ENCODE data around the gene DPH1. TPM values are rescaled to one million over a fixed set of nuclear protein-coding genes. Genes with fewer than 3 reads are reported as not detected.

DPH1 gene
- total and polyA plus RNA-seq, 8 donors = 21.8 to 74.4 (median 32.2) TPM

- intact Hi-C loops (cut with DNase I) = loop anchor here in 1 of 3 donors (10.0 kb wide), 1 partner anchor 170 kb away; no protein-coding TSS in a partner anchor
- 89 to 92% methylated on average over 6 of the region's 6 CpGs for WGBS, 2 donors
- DNase-seq (no peak), ATAC-seq (no peak), FAIRE-seq (no peak)
- Histone ChIP-seq H3K27me3 (no peaks in the 10 kb centered on the region), H3K27ac (no peak overlapping the region), H3K9me3 (no peaks in the 10 kb centered on the region), H3K36me3 (peaks cover 0 to 21% (median 0%) of the 10 kb centered on the region in 3 donors), H3K4me3 (no peak overlapping the region), H3K4me1 (no peaks in the 10 kb centered on the region)
- TF ChIP-seq CTCF (IDR thresholded peaks at IDR 0.05) = no peak
Measured at GRCh38 chr17:2064520-2064971, 34.6 kb downstream of the DPH1 start.

DNA sequence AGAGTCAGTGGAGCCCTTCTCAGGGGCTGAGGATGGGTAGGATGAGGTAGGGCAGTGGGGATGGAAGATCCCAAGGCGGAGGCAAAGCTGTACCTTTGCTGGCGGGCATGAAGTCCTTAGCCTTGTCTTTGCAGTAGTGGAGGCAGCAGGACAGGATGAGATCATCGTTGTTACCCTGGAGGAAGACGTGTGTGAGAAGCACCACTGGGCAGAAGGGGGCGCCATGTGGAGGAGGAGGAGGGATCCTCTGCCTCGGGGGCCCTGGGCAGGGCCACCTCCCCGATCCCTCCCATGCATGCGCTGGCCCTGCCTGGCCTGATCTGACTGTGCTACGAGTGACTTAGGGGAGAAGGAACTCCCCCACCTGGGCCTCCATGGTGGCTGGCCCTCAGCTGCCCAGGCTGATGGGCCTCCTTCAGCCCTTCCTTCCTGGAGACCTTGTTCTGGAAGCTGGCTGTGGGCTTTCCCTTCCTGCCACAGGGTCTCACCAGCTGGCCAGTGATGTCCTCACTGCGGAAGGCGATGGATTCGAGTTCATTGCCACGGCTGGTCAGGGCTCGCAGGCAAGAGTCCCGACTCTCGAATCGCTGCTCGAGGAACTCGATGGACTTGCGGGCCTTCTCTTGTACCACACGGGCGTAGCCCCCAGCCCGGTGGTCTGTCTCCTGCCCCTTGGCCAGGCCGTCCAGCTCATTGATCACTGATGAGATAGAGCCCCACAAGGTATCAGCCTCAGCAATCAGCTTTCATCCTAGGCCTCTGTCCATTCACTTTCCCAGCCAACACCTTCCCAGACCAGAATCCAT, 35.2 kb downstream of the DPH1 start:
- DNase-seq = no peak
- WGBS, 2 donors = 80 to 88% methylated on average over 24 of the region's 24 CpGs
- no peak overlapping the region for H3K27ac ChIP-seq
- H3K4me3 ChIP-seq = no peak overlapping the region
- no peaks in the 10 kb centered on the region for H3K27me3 ChIP-seq
- no peak for FAIRE-seq
- peaks cover 0 to 21% (median 0%) of the 10 kb centered on the region in 3 donors for H3K36me3 ChIP-seq
- intact Hi-C loops (cut with DNase I) = loop anchor here in 1 of 3 donors (10.0 kb wide), 1 partner anchor 170 kb away; no protein-coding TSS in a partner anchor
- no peaks in the 10 kb centered on the region for H3K4me1 ChIP-seq
- peak in 3 of 4 donors; percentile 17 to 41 (median 30) for ATAC-seq
- no peaks in the 10 kb centered on the region for H3K9me3 ChIP-seq
- peak in 1 of 4 donors; percentile 8 for TF ChIP-seq CTCF (IDR thresholded peaks at IDR 0.05)

DNA sequence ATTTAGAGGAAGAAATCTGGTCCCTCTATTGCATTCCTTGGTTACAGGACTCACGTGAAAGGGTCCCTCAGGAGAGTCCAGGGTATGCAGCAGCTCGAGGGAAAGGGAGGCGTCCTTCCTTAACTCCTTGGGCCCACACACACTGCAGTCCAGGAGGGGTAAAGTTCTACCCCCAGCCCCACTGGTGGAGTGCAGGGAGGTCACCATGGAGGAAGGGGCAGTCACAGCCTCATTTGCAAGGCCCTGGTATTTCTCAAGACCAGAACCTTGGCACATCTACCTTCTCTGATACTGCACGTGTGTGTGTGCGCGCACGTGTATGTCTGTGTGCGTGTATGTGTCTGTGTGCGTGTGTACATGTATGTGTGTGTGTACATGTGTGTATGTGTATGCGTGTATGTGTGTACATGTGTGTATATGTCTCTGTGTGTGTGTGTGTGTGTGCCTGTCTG, 36.0 kb downstream of the DPH1 start:
- intact Hi-C loops (cut with DNase I) = loop anchor here in 1 of 3 donors (10.0 kb wide), 1 partner anchor 169 kb away; no protein-coding TSS in a partner anchor
- DNase-seq (no peak), ATAC-seq (no peak), FAIRE-seq (no peak)
- WGBS, 2 donors = 79 to 84% methylated on average over 10 of the region's 10 CpGs
- no peaks in the 10 kb centered on the region for H3K9me3 ChIP-seq
- peaks cover 0 to 19% (median 0%) of the 10 kb centered on the region in 3 donors for H3K36me3 ChIP-seq
- no peak overlapping the region for H3K27ac ChIP-seq
- H3K27me3 ChIP-seq = no peaks in the 10 kb centered on the region
- TF ChIP-seq CTCF (IDR thresholded peaks at IDR 0.05) = no peak
- H3K4me3 ChIP-seq = no peak overlapping the region
- H3K4me1 ChIP-seq = peaks cover 0 to 2% (median 0%) of the 10 kb centered on the region in 3 donors

GRCh38 chr17:2067048-2067561, 37.2 kb downstream of the DPH1 start:
- ATAC-seq (no peak), FAIRE-seq (no peak), DNase-seq (no peak)
- WGBS, 2 donors = 81% methylated on average over 14 of the region's 14 CpGs
- H3K27ac ChIP-seq = peak overlapping the region in 1 of 4 donors; percentile 58
- no peaks in the 10 kb centered on the region for H3K27me3 ChIP-seq
- peaks cover 0 to 11% (median 0%) of the 10 kb centered on the region in 3 donors for H3K36me3 ChIP-seq
- TF ChIP-seq CTCF (IDR thresholded peaks at IDR 0.05) = no peak
- no peak overlapping the region for H3K4me3 ChIP-seq
- H3K9me3 ChIP-seq = no peaks in the 10 kb centered on the region
- intact Hi-C loops (cut with DNase I) = loop anchor here in 1 of 3 donors (10.0 kb wide), 1 partner anchor 168 kb away; no protein-coding TSS in a partner anchor
- peaks cover 0 to 4% (median 0%) of the 10 kb centered on the region in 3 donors for H3K4me1 ChIP-seq

Measured in pancreas (tissue), 10 donors.